ENCODE results near the gene CPEB2.

- TF ChIP-seq CTCF (IDR thresholded peaks at IDR 0.05; ENCODE audit: insufficient read depth, low read length, poor library complexity, severe bottlenecking) (no peak), EZH2phosphoT487 (conservative IDR thresholded peaks at IDR 0.05; ENCODE audit: low read length) (no peak)
Measured at GRCh38 chr4:15117270-15117946, 115.1 kb downstream of the CPEB2 start.

Data from SU-DHL-6 (cell line).